Caco-2 (cell line): Measurements from ENCODE around the gene BAHCC1. TPM values are rescaled to one million over a fixed set of nuclear protein-coding genes. Genes with fewer than 3 reads are reported as not detected.
A peak's percentile ranks its signal among the peaks of the same experiment; 100 is the strongest.

Experiments used
- BruUV-seq: library from RNA; stranded (reverse); fragments of 400-500 nt; replicated peaks from 2 replicates; lab custom pipeline; 2021; lab: Mats Ljungman, UMichigan
- CTCF ChIA-PET: fragments of 300-600 bp; sonication (Branson Sonifier 250); formaldehyde crosslinking; loops from one replicate; lab custom pipeline; 2022; ENCODE audit warnings: antibody characterized with exemption; lab: Charles Lee
- POLR2A ChIA-PET: fragments of 300-600 bp; sonication (Branson Sonifier 250); formaldehyde crosslinking; loops from one replicate; lab custom pipeline; 2022; ENCODE audit warnings: antibody characterized with exemption; lab: Charles Lee
- DNase-seq, 2 experiments: peaks; one replicate each; pipeline versions ENCODE4 v3.0.0 to v3.0.0-alpha.2; 2020 to 2022
- H3K27me3 ChIP-seq: replicated peaks from 2 replicates; pipeline ENCODE4 v1.6.0; 2011; ENCODE audit warnings: low read length; ENCODE audit not compliant: control insufficient read depth, insufficient read depth
- H3K36me3 ChIP-seq: 2 replicates; pipeline ENCODE4 v1.5.1; 2011; ENCODE audit warnings: low read length; ENCODE audit not compliant: control insufficient read depth, insufficient read depth
- H3K4me1 ChIP-seq: fragments of 250-450 bp; sonication (Bioruptor Pico); 2 replicates; pipeline ENCODE4 v1.5.1; 2020; ENCODE audit warnings: mild to moderate bottlenecking
- H3K4me3 ChIP-seq: 2 replicates; pipeline ENCODE4 v1.5.1; 2011; ENCODE audit warnings: low read depth, mild to moderate bottlenecking, control low read depth, low read length
- H3K9me3 ChIP-seq: fragments of 250-450 bp; sonication (Bioruptor Pico); 2 replicates; pipeline ENCODE4 v1.5.1; 2020; ENCODE audit warnings: mild to moderate bottlenecking, moderate library complexity
- H3K27ac Mint-ChIP-seq: one replicate; pipeline ENCODE4 v1.8.0; 2022; ENCODE audit warnings: mixed read lengths; ENCODE audit not compliant: unreplicated experiment
- H3K27me3 Mint-ChIP-seq: one replicate; pipeline ENCODE4 v1.8.0; 2022; ENCODE audit warnings: mixed read lengths; ENCODE audit not compliant: insufficient read depth, unreplicated experiment
- H3K36me3 Mint-ChIP-seq: one replicate; pipeline ENCODE4 v1.8.0; 2022; ENCODE audit warnings: mild to moderate bottlenecking, mixed read lengths; ENCODE audit not compliant: insufficient read depth, unreplicated experiment
- H3K4me1 Mint-ChIP-seq: one replicate; pipeline ENCODE4 v1.8.0; 2022; ENCODE audit warnings: low read depth, mixed read lengths; ENCODE audit not compliant: unreplicated experiment
- H3K4me3 Mint-ChIP-seq: one replicate; pipeline ENCODE4 v1.8.0; 2022; ENCODE audit warnings: mild to moderate bottlenecking, moderate library complexity, mixed read lengths; ENCODE audit not compliant: unreplicated experiment
- H3K9me3 Mint-ChIP-seq: one replicate; pipeline ENCODE4 v1.8.0; 2022; ENCODE audit warnings: mixed read lengths; ENCODE audit not compliant: unreplicated experiment
- intact Hi-C: fragments of 100-400 bp; cut with micrococcal nuclease; formaldehyde crosslinking; loops from one replicate; pipeline ENCODE4 v1.10.0; 2022; ENCODE audit not compliant: unreplicated experiment
- total RNA-seq: library from RNA; stranded (reverse); gene quantifications from 2 replicates; pipeline ENCODE4 v1.2.3, GENCODE V29; 2022
- TF ChIP-seq, protein P1 (sequence below), 2 experiments: fragments of 200-600 bp in 1 of 2; IDR thresholded peaks; 1 replicate in 1 of 2; 2 replicates in 1 of 2; pipeline versions ENCODE4 v1.5.1 to v1.8.0; 2011 to 2022; ENCODE audit warnings: antibody characterized with exemption in 1 of 2, control low read depth in 1 of 2, inconsistent platforms in 1 of 2, low read depth in 1 of 2, low read length in 1 of 2, mild to moderate bottlenecking in 1 of 2, moderate library complexity in 1 of 2; ENCODE audit not compliant: insufficient read depth in 1 of 2, severe bottlenecking in 1 of 2, unreplicated experiment in 1 of 2

BAHCC1 gene
- total RNA-seq, 1 experiment from 2014 or later: 10.2 TPM

- intact Hi-C loops: loop anchor here (10.0 kb wide), 1 partner anchor 123 kb away; the partner anchor contains the start of gene ACTG1
- H3K9me3 ChIP-seq: no peaks in the 10 kb centered on the region
- H3K4me3 ChIP-seq: no peak overlapping the region
- H3K27ac Mint-ChIP-seq: no peak overlapping the region
- H3K27me3 ChIP-seq: no peaks in the 10 kb centered on the region
- ChIA-PET POLR2A (no interaction called here), CTCF (interaction anchor here (1.3 to 7.6 kb wide), 2 partner anchors 62 to 82 kb away, joined by 4 to 82 read pairs; no protein-coding TSS in a partner anchor)
- DNase-seq: no peak
- peaks cover 29% of the 10 kb centered on the region for H3K4me1 Mint-ChIP-seq
- peaks cover 51% of the 10 kb centered on the region for H3K36me3 Mint-ChIP-seq
- H3K9me3 Mint-ChIP-seq: no peaks in the 10 kb centered on the region
- peaks cover 24% of the 10 kb centered on the region for H3K4me1 ChIP-seq
- peaks cover 3% of the 10 kb centered on the region for H3K36me3 ChIP-seq
- H3K27me3 Mint-ChIP-seq: no peaks in the 10 kb centered on the region
- no TSS peak for BruUV-seq
- peak overlapping the region; percentile 84 for H3K4me3 Mint-ChIP-seq
- TF ChIP-seq, protein P1, sequence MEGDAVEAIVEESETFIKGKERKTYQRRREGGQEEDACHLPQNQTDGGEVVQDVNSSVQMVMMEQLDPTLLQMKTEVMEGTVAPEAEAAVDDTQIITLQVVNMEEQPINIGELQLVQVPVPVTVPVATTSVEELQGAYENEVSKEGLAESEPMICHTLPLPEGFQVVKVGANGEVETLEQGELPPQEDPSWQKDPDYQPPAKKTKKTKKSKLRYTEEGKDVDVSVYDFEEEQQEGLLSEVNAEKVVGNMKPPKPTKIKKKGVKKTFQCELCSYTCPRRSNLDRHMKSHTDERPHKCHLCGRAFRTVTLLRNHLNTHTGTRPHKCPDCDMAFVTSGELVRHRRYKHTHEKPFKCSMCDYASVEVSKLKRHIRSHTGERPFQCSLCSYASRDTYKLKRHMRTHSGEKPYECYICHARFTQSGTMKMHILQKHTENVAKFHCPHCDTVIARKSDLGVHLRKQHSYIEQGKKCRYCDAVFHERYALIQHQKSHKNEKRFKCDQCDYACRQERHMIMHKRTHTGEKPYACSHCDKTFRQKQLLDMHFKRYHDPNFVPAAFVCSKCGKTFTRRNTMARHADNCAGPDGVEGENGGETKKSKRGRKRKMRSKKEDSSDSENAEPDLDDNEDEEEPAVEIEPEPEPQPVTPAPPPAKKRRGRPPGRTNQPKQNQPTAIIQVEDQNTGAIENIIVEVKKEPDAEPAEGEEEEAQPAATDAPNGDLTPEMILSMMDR (IDR thresholded peaks at IDR 0.05; ENCODE audit: insufficient read depth in 1 of 2, low read depth in 1 of 2, low read length in 1 of 2, severe bottlenecking in 1 of 2, unreplicated experiment in 1 of 2): no peak
These were observed 3.8 kb upstream of the BAHCC1 start for GRCh38 chr17:81391293-81391935.

DNA sequence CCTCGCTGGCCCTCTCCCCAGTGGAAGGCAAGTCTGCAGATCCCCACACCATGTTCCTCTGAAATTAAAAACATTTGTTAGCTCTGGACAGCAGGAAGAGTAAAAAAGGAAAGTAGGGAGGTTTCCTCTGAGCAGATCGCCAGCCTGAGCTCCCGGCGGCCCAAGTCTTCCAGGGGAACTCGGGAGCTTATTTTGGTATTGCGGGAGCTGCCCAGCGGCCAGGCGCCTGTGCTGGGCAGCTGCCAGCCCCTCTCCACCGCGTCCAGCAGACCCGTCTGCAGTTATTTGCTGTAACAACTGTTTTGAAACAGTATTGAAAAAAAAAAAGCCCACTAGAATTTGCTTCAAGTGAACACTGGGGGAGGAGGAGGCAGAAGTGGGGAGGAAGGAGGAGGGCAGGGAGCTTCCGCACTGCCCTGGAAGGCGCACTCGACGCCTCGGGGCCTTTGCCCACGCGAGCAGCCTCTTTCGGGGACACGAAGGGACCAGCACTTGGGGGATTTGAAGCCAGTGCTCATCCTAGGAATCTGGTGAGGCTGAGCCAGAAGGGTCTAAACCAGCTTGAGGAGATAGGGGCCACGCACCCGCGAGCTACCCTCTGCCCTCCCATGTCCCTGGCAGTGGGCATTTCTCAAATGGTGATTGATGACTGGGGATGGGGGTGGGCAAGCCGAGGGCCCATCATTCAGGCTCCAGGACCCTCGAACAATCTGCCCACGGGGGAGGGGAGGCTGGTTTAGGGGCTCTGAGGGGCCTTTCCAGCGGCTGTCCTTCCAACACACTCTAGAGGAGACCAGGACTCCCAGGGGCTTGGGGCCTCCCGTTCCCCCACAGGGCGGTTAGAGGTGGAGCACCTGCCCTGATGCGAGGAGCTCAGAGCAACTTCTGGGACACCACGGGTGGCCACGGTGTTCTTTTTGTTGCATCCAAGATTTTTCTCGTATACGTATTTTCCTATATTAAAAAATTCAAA is 3.0 kb upstream of the BAHCC1 start:
- Mint-ChIP-seq H3K27me3 (no peaks in the 10 kb centered on the region), H3K36me3 (peaks cover 49% of the 10 kb centered on the region), H3K4me1 (peaks cover 28% of the 10 kb centered on the region), H3K9me3 (no peaks in the 10 kb centered on the region), H3K4me3 (peak overlapping the region; percentile 84), H3K27ac (peak overlapping the region; percentile 66)
- Histone ChIP-seq H3K4me1 (peaks cover 21% of the 10 kb centered on the region), H3K4me3 (peak overlapping the region; percentile 80), H3K9me3 (no peaks in the 10 kb centered on the region), H3K27me3 (no peaks in the 10 kb centered on the region), H3K36me3 (peaks cover 3% of the 10 kb centered on the region)
- no peak for DNase-seq
- CTCF ChIA-PET: interaction anchor here (1.1 to 7.6 kb wide), 3 partner anchors 47 to 82 kb away, joined by 3 to 82 read pairs (median 4); no protein-coding TSS in a partner anchor
- TF ChIP-seq, protein P1 (IDR thresholded peaks at IDR 0.05; ENCODE audit: insufficient read depth in 1 of 2, low read depth in 1 of 2, low read length in 1 of 2, severe bottlenecking in 1 of 2, unreplicated experiment in 1 of 2): no peak
- intact Hi-C loops: loop anchor here (10.0 kb wide), 1 partner anchor 123 kb away; the partner anchor contains the start of gene ACTG1
- POLR2A ChIA-PET: interaction anchor here (0.5 to 0.9 kb wide), 2 partner anchors 28 to 45 kb away, joined by 3 to 4 read pairs; no protein-coding TSS in a partner anchor
- BruUV-seq: TSS peak; percentile 19
